Psoas muscle (tissue), 8 donors: ENCODE data around the gene SLC9C2. TPM values are rescaled to one million over a fixed set of nuclear protein-coding genes. Genes with fewer than 3 reads are reported as not detected.
"Not testable (repeated sequence)": the region's sequence is repeated elsewhere in the genome, so short reads cannot be mapped to it uniquely, and the experiment has no call there.

Experiments used
- ATAC-seq, 4 donors: fragments of 200-7000 bp; cut with Tn5 transposase; one replicate each; pipeline ENCODE4 v1.9.1; 2020; ENCODE audit warnings: moderate library complexity in 3 of 4, mild to moderate bottlenecking in 2 of 4
- DNase-seq, 2 donors: peaks; one replicate each; pipeline ENCODE4 v3.0.0-alpha.2; 2020
- H3K27ac ChIP-seq: fragments of 200-600 bp; one replicate; pipeline ENCODE4 v1.8.0; 2022
- H3K27me3 ChIP-seq, 3 donors: fragments of 200-600 bp in 1 of 3; one replicate each; pipeline versions ENCODE4 v1.6.1 to v1.8.0; 2013 to 2022; ENCODE audit warnings: low read length in 2 of 3, mild to moderate bottlenecking in 2 of 3, moderate library complexity in 1 of 3; ENCODE audit not compliant: insufficient read depth in 3 of 3
- H3K36me3 ChIP-seq, 2 donors: fragments of 200-600 bp in 1 of 2; one replicate each; pipeline versions ENCODE4 v1.6.1 to v1.8.0; 2013 to 2022; ENCODE audit warnings: low read depth in 1 of 2, mild to moderate bottlenecking in 1 of 2, moderate library complexity in 1 of 2; ENCODE audit not compliant: insufficient read depth in 1 of 2
- H3K4me1 ChIP-seq: fragments of 200-600 bp; one replicate; pipeline ENCODE4 v1.8.0; 2022
- H3K4me3 ChIP-seq: fragments of 200-600 bp; one replicate; pipeline ENCODE4 v1.8.0; 2022; ENCODE audit warnings: mild to moderate bottlenecking
- H3K9me3 ChIP-seq: fragments of 200-600 bp; one replicate; pipeline ENCODE4 v1.8.0; 2022
- WGBS, 3 donors: extraction: QIAGEN DNeasy Blood & Tissue Kit; methylation state at CpG; one replicate each; pipeline versions ENCODE4 v1.1.6 to v1.1.7; 2013; 5-methylcytosine and 5-hydroxymethylcytosine counted together
- intact Hi-C, 2 donors: fragments of 100-400 bp; cut with DNase I; formaldehyde crosslinking; loops; one replicate each; pipeline versions ENCODE4 v1.11.0 to v1.14.2; 2022
- polyA plus RNA-seq, 3 donors: library from polyadenylated mRNA; stranded (reverse); fragments of 200-250 nt; gene quantifications; one replicate each; pipeline ENCODE4 v1.2.3, GENCODE V29; 2013
- total RNA-seq, 4 donors: library from RNA; stranded (reverse); fragmentation: NEBNext Ultra II Directional in 2 of 4; extraction: Animal tissue kit (Norgen Biotek cat#: 25700) in 2 of 4; gene quantifications; one replicate each; pipeline versions ENCODE4 v1.2.1 to v1.2.4, GENCODE V29; 2021 to 2023
- TF ChIP-seq, protein P1 (sequence below): fragments of 200-600 bp; IDR thresholded peaks from one replicate; pipeline ENCODE4 v1.8.0; 2022; ENCODE audit warnings: antibody characterized with exemption
- donor health status: healthy with polysubstance abuse.
- donor health status: DM: no; HTN: no; CAD: no; lungs with moderate emphysema.
- donor health status: Bipolar disorder and iron deficiency.
- donor health status: healthy.
- donor health status: DM: yes; HTN: yes; CAD: no.
- donor health status: DM: no; HTN: no; CAD: no.
- donor health status: DM: no; HTN: no; CAD: no.
- donor health status: DM: yes; HTN: yes; CAD: no.

The SLC9C2 gene
- total and polyA plus RNA-seq, 7 donors, result not detected

DNA sequence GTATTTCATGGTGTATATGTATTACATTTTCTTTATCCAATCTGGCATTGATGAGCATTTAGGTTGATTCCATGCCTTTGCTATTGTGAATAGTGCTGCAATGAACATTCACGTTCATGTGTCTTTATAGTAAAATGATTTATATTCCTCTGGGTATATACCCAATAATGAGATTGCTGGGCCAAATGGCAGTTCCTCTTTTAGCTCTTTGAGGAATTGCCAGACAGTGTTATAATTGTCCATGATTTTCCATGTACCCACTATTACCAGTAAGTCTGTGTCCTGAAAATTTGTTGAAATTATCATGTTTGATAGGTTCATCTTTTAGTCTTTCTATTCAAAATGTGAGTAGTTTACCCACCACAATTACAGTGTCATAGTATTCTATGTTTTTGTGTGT lies 34.4 kb downstream of the SLC9C2 start:
- WGBS, 3 donors, result 71 to 79% (median 79%) methylated on average over 1 of the region's 1 CpG
- ATAC-seq, result no peak
- H3K36me3 ChIP-seq, result no peaks in the 10 kb centered on the region
- H3K9me3 ChIP-seq, result no peaks in the 10 kb centered on the region
- DNase-seq, result no peak
- H3K4me3 ChIP-seq, result no peak overlapping the region
- no peaks in the 10 kb centered on the region for H3K27me3 ChIP-seq
- H3K4me1 ChIP-seq, result no peaks in the 10 kb centered on the region
- intact Hi-C loops, result no loop called here
- no peak overlapping the region for H3K27ac ChIP-seq
- TF ChIP-seq, protein P1, sequence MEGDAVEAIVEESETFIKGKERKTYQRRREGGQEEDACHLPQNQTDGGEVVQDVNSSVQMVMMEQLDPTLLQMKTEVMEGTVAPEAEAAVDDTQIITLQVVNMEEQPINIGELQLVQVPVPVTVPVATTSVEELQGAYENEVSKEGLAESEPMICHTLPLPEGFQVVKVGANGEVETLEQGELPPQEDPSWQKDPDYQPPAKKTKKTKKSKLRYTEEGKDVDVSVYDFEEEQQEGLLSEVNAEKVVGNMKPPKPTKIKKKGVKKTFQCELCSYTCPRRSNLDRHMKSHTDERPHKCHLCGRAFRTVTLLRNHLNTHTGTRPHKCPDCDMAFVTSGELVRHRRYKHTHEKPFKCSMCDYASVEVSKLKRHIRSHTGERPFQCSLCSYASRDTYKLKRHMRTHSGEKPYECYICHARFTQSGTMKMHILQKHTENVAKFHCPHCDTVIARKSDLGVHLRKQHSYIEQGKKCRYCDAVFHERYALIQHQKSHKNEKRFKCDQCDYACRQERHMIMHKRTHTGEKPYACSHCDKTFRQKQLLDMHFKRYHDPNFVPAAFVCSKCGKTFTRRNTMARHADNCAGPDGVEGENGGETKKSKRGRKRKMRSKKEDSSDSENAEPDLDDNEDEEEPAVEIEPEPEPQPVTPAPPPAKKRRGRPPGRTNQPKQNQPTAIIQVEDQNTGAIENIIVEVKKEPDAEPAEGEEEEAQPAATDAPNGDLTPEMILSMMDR, result no peak

DNA sequence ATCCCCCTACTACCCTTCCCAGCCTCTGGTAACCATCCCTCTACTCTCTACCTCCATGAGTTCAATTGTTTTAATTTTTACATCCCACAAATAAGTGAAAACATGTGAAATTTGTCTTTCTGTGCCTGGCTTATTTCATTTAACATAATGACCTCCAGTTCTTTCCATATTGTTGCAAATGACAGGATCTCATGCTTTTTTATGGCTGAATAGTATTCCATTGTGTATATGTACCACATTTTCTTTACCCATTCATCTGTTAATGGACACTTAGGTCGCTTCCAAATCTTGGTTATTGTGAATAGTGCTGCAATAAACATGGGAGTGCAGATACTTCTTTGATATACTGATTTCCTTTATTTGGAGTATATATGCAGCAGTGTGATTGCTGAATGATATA lies 39.0 kb downstream of the SLC9C2 start:
- H3K4me3 ChIP-seq, H3K4me1 ChIP-seq, H3K27ac ChIP-seq, H3K9me3 ChIP-seq, intact Hi-C loops, H3K36me3 ChIP-seq, DNase-seq, H3K27me3 ChIP-seq, ATAC-seq: not testable (repeated sequence)
- WGBS, 3 donors, result 48 to 61% (median 58%) methylated on average over 1 of the region's 1 CpG

DNA sequence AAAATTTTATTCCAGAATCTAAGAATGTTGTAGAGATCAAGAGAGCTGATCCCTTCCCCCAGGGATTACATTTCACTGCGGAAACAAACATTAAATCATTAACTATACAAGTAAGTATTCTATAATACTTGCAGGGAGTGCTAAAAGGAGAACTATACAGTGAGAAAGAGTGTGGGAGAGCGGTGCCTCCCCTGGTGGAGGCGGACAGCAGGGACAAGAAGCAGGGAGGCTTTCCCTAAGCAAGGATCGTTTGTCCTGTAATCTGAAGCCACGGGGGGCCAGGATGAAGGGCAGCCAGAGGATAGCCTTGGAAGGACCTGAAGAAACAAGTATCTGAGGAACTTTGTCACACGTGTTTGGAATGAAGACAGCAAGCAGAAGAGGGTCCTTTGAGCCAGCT lies 40.1 kb downstream of the SLC9C2 start:
- H3K27me3 ChIP-seq, result no peaks in the 10 kb centered on the region
- ATAC-seq (no peak), DNase-seq (no peak)
- H3K36me3 ChIP-seq, result no peaks in the 10 kb centered on the region
- TF ChIP-seq, protein P1, result no peak
- H3K4me3 ChIP-seq, result no peak overlapping the region
- WGBS, 3 donors, result 42 to 54% (median 52%) methylated on average over 6 of the region's 6 CpGs
- no peaks in the 10 kb centered on the region for H3K9me3 ChIP-seq
- H3K4me1 ChIP-seq, result no peaks in the 10 kb centered on the region
- intact Hi-C loops, result no loop called here
- H3K27ac ChIP-seq, result no peak overlapping the region

DNA sequence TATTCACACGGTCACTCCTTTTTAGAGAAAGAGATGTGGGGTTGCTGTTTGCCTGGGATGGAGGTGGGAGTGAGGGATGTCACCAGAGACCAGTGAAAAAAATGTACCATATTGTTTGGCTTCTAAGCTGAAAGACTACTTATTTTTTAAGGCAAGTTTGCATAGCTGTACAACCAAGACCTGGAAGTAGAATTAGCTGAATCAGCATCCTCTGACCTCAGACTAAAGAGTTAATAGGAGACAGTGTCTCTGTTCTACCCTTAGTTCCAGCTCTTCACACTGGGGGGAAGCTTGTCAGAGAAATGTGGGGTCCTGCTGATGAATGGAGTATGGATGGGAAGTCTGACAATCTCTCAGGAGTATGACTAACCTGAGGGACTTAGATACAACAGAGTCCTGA lies 41.6 kb downstream of the SLC9C2 start:
- intact Hi-C loops, result no loop called here
- TF ChIP-seq, protein P1, result no peak
- Histone ChIP-seq H3K4me3 (no peak overlapping the region), H3K27me3 (no peaks in the 10 kb centered on the region), H3K4me1 (no peaks in the 10 kb centered on the region), H3K9me3 (no peaks in the 10 kb centered on the region), H3K27ac (no peak overlapping the region), H3K36me3 (no peaks in the 10 kb centered on the region)
- 54 to 71% (median 70%) methylated on average over 1 of the region's 1 CpG for WGBS, 3 donors
- DNase-seq, result no peak
- no peak for ATAC-seq

DNA sequence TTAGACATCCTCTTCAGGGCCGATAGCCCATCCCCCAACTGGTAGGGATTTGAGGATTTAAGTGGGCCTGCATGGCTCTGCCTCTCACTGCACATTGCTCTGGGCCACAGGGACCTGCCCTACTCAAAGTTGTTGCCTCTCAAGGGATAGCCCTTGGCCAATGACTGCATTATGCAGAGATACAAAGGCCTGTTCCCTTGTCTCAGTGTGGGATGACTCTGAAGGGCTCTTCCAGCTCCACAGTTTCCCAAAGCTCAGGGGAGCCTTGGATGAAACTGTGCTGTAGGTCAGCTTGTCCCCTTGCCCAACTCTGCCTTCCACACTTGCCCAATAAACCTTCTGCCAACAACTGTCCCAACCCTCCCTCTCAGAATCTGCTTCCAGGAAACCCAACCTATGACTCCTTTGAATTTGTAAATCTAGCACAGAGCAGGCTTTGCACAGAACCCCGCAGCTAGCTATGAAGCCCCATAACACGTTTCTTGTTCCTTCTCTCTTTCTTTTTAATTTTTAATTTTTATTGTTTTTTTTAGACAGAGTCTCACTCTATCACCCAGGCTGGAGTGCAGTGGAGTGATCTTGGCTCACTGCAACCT lies 42.5 kb downstream of the SLC9C2 start:
- WGBS, 3 donors, result 80 to 85% (median 81%) methylated on average over 3 of the region's 3 CpGs
- Histone ChIP-seq H3K4me3 (no peak overlapping the region), H3K9me3 (no peaks in the 10 kb centered on the region), H3K27ac (no peak overlapping the region), H3K27me3 (no peaks in the 10 kb centered on the region), H3K36me3 (no peaks in the 10 kb centered on the region), H3K4me1 (no peaks in the 10 kb centered on the region)
- TF ChIP-seq, protein P1, result no peak
- ATAC-seq (no peak), DNase-seq (no peak)
- intact Hi-C loops, result no loop called here
